Measurements from ENCODE around the gene BCOR. TPM values are rescaled to one million over a fixed set of nuclear protein-coding genes. Genes with fewer than 3 reads are reported as not detected.

BCOR gene
- total RNA-seq, 1 experiment from 2014 or later, result 23.8 TPM

- peak; percentile 44 for DNase-seq (ENCODE audit: low spot score)
These were observed 701 bp upstream of the BCOR start for GRCh38 chrX:40098264-40099054.

GRCh38 chrX:40097141-40097503, 636 bp downstream of the BCOR start:
- no peak for DNase-seq (ENCODE audit: low spot score)

DNA sequence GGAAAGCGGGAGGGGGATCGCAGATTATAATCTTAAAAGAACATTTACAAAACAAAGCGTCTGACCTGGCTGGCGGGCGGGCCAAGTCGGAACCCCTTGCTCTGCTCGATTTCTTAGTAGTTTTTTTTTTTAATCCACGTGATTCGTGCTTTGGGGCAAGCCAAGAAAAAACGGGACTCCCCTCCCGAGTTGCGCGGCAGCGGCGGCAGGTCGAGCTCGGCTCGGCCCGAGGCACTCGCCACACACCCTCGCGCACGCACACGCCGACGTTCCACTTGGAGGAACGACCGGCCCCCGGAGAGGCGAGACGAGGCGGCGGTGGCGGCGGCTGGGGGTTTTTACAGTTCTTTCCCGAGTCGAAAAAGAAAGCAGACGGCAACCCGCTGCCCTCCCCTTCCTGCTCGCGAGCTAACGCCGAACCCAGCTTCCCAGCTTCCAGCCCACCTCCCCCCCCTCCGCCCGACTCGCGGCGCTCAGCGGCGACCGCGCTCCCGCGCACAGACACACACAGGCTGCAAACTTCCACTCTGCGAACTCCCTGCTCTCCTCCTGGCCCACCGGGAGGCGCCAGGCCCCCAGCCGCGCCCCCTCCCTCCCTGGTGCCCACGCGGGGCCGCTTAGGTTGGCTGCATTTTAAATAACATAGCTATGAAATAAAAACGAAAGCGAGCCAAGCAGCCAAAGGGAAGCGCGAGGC, 1.2 kb downstream of the BCOR start:
- DNase-seq (ENCODE audit: low spot score), result peak; percentile 25

- DNase-seq (ENCODE audit: low spot score), result no peak
These were observed 2.0 kb downstream of the BCOR start for GRCh38 chrX:40095583-40096394.

DNA sequence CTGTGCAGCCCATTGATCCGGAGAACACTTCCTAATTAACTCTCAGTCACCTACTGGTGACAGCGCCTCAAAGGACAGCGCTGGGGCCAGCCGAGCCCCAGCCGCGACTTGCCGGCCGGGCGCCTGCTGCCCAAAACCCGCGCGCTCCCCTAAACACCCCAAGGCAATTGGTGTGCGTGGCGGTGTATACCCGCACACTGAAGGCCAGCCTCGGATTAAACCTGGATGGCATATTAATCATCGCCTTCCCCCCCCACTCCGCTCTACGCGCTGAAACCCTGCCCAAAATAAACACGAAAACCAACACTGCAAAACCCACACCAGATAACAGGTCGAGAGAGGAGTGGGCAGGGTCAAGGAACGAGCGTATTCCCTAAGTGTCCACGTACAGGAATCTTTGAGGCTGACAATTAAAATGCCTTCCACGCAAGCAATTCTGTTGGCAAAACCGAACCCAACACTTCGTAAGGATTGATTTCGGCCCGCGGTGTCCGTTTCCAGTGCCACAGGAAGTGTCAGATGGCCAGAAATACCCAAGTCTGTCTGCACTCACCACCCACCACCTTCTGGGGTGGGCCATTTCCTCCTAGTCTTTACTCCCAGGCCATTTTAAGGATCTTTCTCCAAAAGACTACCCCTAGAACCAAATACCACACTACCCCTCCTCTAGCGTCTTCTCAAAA, 2.7 kb downstream of the BCOR start:
- no peak for DNase-seq (ENCODE audit: low spot score)

GRCh38 chrX:40094041-40094899, 3.5 kb downstream of the BCOR start:
- no peak for DNase-seq (ENCODE audit: low spot score)

- DNase-seq (ENCODE audit: low spot score), result no peak
These were observed 4.2 kb downstream of the BCOR start for GRCh38 chrX:40093586-40093985.

DNA sequence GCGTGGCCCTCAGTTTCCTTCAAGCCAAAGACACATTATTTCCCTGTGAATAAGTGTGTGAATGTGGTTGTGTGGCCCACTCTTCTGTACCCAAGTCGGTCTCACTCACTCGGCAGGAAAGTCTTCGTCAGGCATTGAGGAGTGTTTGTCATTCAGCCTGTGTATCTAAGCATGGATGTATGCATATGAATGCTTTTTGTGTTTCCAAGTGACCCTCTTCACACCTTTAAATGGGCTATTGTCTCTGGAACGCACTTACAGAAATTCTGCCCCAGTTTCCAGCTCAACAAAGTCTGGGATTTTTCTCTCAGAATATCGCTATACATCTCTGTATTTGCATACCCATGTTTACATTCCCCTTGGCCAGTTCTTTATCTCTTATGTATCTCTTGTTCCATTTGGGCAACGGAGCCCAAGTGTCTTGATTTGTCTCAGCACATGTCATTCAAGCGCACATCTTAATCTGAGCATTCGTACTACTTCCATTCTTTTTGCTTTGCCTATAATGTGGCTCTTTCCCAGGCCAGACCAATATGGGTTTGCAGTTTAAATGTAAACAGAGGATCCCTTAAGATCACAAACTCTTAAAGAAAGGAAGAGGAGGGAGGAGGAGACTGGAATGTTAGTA, 4.8 kb downstream of the BCOR start:
- DNase-seq (ENCODE audit: low spot score), result no peak

- no peak for DNase-seq (ENCODE audit: low spot score)
These were observed 5.9 kb downstream of the BCOR start for GRCh38 chrX:40091691-40092421.

GRCh38 chrX:40090961-40091360, 6.8 kb downstream of the BCOR start:
- no peak for DNase-seq (ENCODE audit: low spot score)

GRCh38 chrX:40090050-40090804, 7.5 kb downstream of the BCOR start:
- DNase-seq (ENCODE audit: low spot score), result no peak

DNA sequence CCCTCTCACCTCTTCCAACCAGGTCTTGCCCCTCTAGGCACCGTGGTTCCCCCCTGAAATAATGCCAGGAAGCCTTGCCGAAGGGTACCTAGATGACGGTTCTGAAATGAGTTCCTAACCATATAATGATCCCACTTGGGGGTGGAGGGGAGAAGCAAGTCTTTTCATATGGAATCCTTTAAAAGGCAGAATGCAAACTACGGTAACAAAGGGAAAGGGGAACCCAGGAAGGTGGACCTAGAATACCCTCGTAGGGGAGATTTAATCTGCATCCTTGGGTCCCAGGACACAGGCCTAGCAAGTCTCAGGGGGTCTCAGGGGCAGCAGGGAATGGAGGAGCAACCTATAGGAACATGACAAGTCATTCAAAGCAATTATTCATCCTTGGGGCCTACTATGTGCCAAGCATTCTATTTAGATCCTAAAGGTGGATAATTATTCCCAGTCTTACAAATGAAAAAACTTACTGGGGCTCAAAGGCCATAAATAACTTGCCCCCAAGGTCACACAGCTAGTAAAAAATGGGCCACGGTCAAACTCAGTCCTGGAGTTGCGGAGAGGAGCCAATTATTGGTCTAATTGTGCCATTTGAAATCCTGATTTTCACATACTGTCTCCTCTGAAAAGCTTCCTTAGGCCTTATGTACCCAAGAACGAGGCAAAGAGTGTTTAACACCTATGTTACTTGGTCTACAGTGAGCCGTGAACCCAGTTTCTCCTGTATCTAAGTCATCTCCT, 8.8 kb downstream of the BCOR start:
- DNase-seq (ENCODE audit: low spot score), result no peak

DNA sequence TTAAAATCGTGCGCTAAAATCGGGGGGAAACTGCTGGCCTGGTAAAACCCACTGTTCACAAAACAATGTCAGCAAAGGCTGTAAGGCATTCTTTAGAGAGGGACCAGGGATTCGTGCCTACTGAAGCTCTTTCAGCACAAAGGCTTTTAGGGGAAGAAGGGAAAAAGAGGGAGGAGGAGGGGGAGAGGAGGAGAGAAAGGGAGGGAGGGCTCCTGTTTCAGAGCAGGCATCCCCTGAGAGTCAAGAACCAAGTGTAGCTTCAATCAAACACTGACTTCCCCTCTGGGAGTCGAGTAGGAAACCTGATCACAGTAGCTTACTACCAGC, 9.5 kb downstream of the BCOR start:
- no peak for DNase-seq (ENCODE audit: low spot score)

DNA sequence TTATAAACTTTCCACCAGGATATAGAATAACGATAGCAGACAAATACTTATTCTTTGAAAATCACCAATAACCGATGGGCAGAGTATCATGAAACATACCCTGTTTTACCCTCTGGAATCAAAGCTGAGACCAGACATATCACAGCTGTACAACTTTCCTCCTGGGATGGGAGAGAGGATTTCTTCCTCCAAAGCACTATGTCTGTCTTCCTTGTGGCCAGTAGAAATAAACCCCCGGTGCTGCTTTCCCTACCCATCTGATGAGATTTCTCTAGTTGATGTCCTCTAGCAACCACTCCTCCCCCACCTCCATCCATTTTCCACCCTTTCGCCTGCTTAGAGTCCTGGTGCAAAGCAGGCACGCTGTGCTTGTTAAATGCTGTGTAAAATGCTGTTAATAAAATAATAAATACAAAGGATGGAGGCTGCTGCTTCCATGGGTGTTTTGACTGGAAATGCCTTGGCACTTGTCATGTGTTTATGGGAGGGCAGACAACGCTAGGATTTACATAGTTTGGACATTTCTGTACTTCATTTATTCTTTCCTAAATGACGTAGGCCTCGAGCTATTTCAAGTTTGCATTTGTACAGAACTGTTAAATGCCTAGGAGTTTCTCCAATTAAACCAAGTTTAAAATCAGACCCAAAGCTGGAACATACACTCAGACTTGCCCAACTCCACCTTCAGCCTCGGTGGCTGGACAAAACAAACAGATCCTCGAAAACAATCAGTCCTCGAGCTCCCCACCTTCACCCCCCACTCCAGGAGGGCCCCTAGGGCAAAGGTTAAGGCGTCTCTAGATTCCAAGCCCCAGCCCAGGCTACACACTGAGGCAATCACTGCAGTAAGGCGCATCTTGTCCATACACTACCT, 10.1 kb downstream of the BCOR start:
- DNase-seq (ENCODE audit: low spot score), result no peak

GRCh38 chrX:40086569-40087335, 11.0 kb downstream of the BCOR start:
- peak; percentile 39 for DNase-seq (ENCODE audit: low spot score)

DNA sequence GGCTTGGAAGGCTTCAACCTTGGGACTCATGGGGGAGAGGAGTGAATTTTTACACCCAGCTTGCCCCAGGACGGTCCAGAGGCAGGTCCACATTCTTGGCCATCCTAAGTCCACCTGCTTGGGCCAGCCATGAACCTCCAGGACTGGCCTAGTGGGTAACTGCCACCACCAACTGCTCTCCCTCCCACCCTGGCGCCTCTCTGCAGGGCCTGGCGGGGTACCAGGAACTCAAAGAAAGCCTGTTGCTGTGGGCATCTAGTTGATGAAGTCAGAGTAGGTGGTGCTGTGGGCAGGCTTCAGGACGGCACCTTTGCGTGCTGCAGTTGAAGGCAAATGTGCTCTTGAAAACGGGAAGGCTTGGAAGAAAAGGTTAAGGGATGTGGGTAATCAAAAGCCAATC, 12.0 kb downstream of the BCOR start:
- DNase-seq (ENCODE audit: low spot score), result no peak

GRCh38 chrX:40085102-40085551, 12.6 kb downstream of the BCOR start:
- peak; percentile 50 for DNase-seq (ENCODE audit: low spot score)

Measured in H4 (cell line).